ENCODE data around the gene SMYD4.
"Not testable (repeated sequence)": the region's sequence is repeated elsewhere in the genome, so short reads cannot be mapped to it uniquely, and the experiment has no call there.

The SMYD4 gene

DNA sequence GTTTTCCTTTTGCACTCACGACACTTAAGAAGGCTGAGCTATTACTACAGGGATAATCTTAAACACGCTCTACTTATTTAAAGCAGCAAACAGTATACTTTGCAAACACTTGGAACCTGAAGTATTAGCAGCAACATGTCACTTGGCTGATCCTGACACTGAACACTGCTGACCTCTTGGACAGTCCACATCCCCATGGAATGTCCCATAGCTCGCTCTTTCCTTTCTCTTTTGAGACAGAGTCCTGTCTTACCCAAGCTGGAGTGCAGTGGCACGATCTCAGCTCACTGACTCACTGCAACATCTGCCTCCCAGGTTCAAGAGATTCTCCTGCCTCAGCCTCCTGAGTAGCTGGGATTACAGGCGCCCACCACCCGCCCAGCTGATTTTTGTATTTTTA, 26.4 kb downstream of the SMYD4 start:
- peak; percentile 4 for DNase-seq (ENCODE audit: low spot score)
- no peak overlapping the region for H3K27ac ChIP-seq
- no peak for TF ChIP-seq CTCF (IDR thresholded peaks at IDR 0.05)
- H3K4me3 ChIP-seq: no peak overlapping the region

DNA sequence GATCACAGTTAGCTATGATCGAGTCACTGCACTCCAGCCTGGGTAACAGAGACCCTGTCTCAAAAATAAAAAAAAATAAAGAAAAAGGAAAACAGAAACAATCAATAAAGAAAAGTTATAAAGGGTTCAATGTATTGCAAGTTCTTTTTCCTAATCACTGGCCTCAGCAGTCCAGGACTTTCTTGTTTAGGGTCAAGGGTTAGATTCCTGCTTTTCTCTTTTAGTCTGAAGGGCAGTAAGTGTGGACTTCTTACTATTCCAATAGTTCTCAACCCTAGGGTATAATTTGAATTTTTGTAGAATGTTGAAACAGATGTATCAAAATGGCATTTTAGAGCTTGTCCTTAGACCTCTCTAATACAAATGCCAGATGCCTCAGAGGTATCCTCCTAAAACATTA, 27.3 kb downstream of the SMYD4 start:
- H3K27ac ChIP-seq: no peak overlapping the region
- no peak for TF ChIP-seq CTCF (IDR thresholded peaks at IDR 0.05)
- DNase-seq (ENCODE audit: low spot score): no peak
- no peak overlapping the region for H3K4me3 ChIP-seq

DNA sequence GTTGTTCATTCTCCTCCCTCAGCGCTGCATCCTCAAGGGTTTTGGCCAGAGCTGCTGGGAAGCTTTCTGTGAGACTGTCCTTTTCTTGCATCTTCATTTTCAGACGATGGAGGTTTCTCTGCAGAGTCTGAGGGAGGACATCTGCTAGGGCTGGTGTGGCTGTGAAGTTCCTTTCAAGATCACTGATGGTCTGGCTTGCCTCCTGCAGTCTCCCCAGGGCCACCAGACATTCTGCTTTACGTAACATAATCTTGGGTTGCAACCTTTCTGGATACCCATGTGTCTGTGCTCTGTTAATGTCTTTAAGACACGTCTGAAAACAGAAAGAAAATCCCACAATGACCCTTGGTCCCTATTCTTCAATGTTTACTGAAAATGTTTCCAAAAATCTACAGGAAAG, 29.0 kb downstream of the SMYD4 start:
- no peak overlapping the region for H3K4me3 ChIP-seq
- no peak for TF ChIP-seq CTCF (IDR thresholded peaks at IDR 0.05)
- DNase-seq (ENCODE audit: low spot score): no peak
- no peak overlapping the region for H3K27ac ChIP-seq

DNA sequence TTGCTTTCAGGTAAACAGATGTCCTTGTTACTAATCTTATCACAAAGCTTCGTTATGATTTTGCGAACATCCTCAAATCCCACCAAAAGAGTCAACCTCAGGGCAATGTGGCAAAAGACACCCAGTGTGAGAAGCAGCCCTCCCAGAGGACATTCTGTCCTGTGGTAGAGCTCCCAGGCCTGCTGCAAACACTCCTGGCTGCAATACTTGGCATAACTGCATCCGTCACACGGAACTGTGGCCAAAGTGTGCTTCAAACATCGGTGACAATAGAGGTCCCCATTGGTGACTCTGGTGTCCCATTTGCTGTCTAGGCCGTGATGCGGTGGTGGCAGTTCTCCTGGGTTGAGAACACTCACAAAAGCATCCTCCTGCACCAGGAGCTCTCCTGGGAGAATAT, 29.5 kb downstream of the SMYD4 start:
- no peak for DNase-seq (ENCODE audit: low spot score)
- H3K27ac ChIP-seq: no peak overlapping the region
- TF ChIP-seq CTCF (IDR thresholded peaks at IDR 0.05): no peak
- H3K4me3 ChIP-seq: no peak overlapping the region

GRCh38 chr17:1797846-1798245, 31.9 kb downstream of the SMYD4 start:
- not testable (repeated sequence) for DNase-seq (ENCODE audit: low spot score); H3K4me3 ChIP-seq; H3K27ac ChIP-seq

- no peak overlapping the region for H3K4me3 ChIP-seq
- TF ChIP-seq CTCF (IDR thresholded peaks at IDR 0.05): no peak
- peak overlapping the region; percentile 47 to 69 for H3K27ac ChIP-seq
- no peak for DNase-seq (ENCODE audit: low spot score)
Measured at GRCh38 chr17:1797323-1797722, 32.4 kb downstream of the SMYD4 start.

DNA sequence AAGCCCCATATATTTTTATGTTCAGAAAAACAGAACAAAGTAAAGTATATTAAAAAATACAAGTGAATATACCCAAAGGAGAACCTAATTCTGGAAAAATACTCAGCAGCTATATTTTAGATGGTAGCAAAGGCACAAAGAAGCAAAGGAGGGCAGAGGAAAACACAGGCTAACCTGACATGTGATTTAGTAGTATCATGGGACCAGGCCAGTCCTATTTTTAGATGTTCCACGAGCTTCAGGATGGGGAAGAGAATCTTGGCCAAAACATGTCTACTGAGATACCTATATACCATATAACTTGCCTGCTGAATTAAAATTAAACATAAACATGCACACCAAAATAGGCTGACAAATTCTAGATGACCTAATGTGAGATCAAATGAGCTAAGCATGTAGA, 32.9 kb downstream of the SMYD4 start:
- no peak for TF ChIP-seq CTCF (IDR thresholded peaks at IDR 0.05)
- H3K4me3 ChIP-seq: no peak overlapping the region
- DNase-seq (ENCODE audit: low spot score): no peak
- H3K27ac ChIP-seq: peak overlapping the region; percentile 47 to 69

- no peak overlapping the region for H3K27ac ChIP-seq
- DNase-seq (ENCODE audit: low spot score): no peak
Measured at GRCh38 chr17:1793447-1793806, 36.3 kb downstream of the SMYD4 start.

More at GRCh38 chr17:1793447-1793806, 36.3 kb downstream of the SMYD4 start:
- H3K4me3 ChIP-seq: no peak overlapping the region
- TF ChIP-seq CTCF (IDR thresholded peaks at IDR 0.05): no peak

All from coronary artery (tissue), 2 donors.